Gastrocnemius medialis (tissue), 4 donors: ENCODE data around the gene ETFB. TPM values are rescaled to one million over a fixed set of nuclear protein-coding genes. Genes with fewer than 3 reads are reported as not detected.

Experiments used
- ATAC-seq, 2 donors: fragments of 150-250 bp; one replicate each; pipeline ENCODE4 v1.9.1; 2016
- DNase-seq, 2 donors: peaks; one replicate each; pipeline ENCODE4 v3.0.0-alpha.2; 2019
- H3K27ac ChIP-seq, 4 donors: fragments of 200-600 bp; sonication (generic); 1 replicate in 1 of 4; 2 replicates in 3 of 4; pipeline ENCODE4 v1.5.1; 2016 to 2018; ENCODE audit warnings: mild to moderate bottlenecking in 2 of 4, moderate library complexity in 1 of 4
- H3K27me3 ChIP-seq, 3 donors: fragments of 200-600 bp; sonication (generic) in 2 of 3; 1 replicate in 1 of 3; 2 replicates in 2 of 3; pipeline versions ENCODE4 v1.5.1 to v1.6.0; 2016 to 2019; ENCODE audit warnings: mild to moderate bottlenecking in 1 of 3, moderate library complexity in 1 of 3
- H3K36me3 ChIP-seq, 2 donors: fragments of 200-600 bp; sonication (generic) in 1 of 2; one replicate each; pipeline ENCODE4 v1.5.1; 2017 to 2018
- H3K4me1 ChIP-seq, 2 donors: fragments of 200-600 bp; sonication (generic) in 1 of 2; one replicate each; pipeline ENCODE4 v1.5.1; 2016 to 2017; ENCODE audit warnings: mild to moderate bottlenecking in 2 of 2
- H3K4me3 ChIP-seq, 4 donors: fragments of 200-600 bp; sonication (generic) in 3 of 4; 1 replicate in 1 of 4; 2 replicates in 3 of 4; pipeline ENCODE4 v1.5.1; 2016 to 2019; ENCODE audit warnings: mild to moderate bottlenecking in 2 of 4
- H3K9me3 ChIP-seq, 3 donors: fragments of 200-600 bp; sonication (generic) in 2 of 3; 1 replicate in 1 of 3; 2 replicates in 2 of 3; pipeline ENCODE4 v1.5.1; 2016 to 2019
- CTCF ChIP-seq, 5 experiments: fragments of 450-650 bp in 3 of 5; fragments of 200-600 bp in 2 of 5; sonication (generic) in 2 of 5; IDR thresholded peaks in 4 of 5; conservative IDR thresholded peaks in 1 of 5; 1 replicate in 4 of 5; 2 replicates in 1 of 5; pipeline ENCODE4 v1.5.1; 2016 to 2019; ENCODE audit warnings: antibody characterized with exemption in 5 of 5, mild to moderate bottlenecking in 3 of 5, moderate library complexity in 3 of 5
- POLR2A ChIP-seq, 2 donors: fragments of 450-650 bp; IDR thresholded peaks; one replicate each; pipeline ENCODE4 v1.6.1; 2017; ENCODE audit warnings: antibody characterized with exemption in 2 of 2, mild to moderate bottlenecking in 2 of 2, moderate library complexity in 2 of 2
- in situ Hi-C, 4 donors: fragments of 200-750 bp; cut with MboI; loops; one replicate each; pipeline versions ENCODE4 v1.15.0 to v1.8.0; 2017; ENCODE audit warnings: low sequenced_read_pairs in 4 of 4
- intact Hi-C: fragments of 100-400 bp; cut with DNase I; formaldehyde crosslinking; loops from one replicate; pipeline ENCODE4 v1.15.1; 2023; ENCODE audit warnings: low total_unique reads
- total RNA-seq, 4 donors: library from RNA; depleted of rRNA; stranded (reverse); fragments of >200 nt; gene quantifications; one replicate each; pipeline versions ENCODE4 v1.1.0 to v1.2.3, GENCODE V29; 2016

The ETFB gene
- total RNA-seq, 4 donors from 2014 or later, result 118 to 164 (median 141) TPM

- in situ Hi-C loops (no loop called here), intact Hi-C loops (no loop called here)
- H3K9me3 ChIP-seq, result no peaks in the 10 kb centered on the region
- TF ChIP-seq POLR2A (IDR thresholded peaks at IDR 0.05) (no peak), CTCF (IDR thresholded peaks at IDR 0.05 in 4 of 5, conservative IDR thresholded peaks at IDR 0.05 in 1 of 5) (no peak)
- no peaks in the 10 kb centered on the region for H3K36me3 ChIP-seq
- no peak overlapping the region for H3K27ac ChIP-seq
- no peak overlapping the region for H3K4me3 ChIP-seq
- no peaks in the 10 kb centered on the region for H3K4me1 ChIP-seq
- no peak for ATAC-seq
- H3K27me3 ChIP-seq, result peaks cover under 1 to 6% (median 2%) of the 10 kb centered on the region in 3 donors
- DNase-seq, result no peak
Measured at GRCh38 chr19:51317376-51317775, 48.8 kb downstream of the ETFB start.

GRCh38 chr19:51316688-51317087 is 49.5 kb downstream of the ETFB start:
- Histone ChIP-seq H3K4me3 (no peak overlapping the region), H3K4me1 (no peaks in the 10 kb centered on the region), H3K9me3 (no peaks in the 10 kb centered on the region), H3K27ac (no peak overlapping the region), H3K36me3 (no peaks in the 10 kb centered on the region), H3K27me3 (peaks cover 6 to 12% (median 9%) of the 10 kb centered on the region in 3 donors)
- intact Hi-C loops (no loop called here), in situ Hi-C loops (no loop called here)
- TF ChIP-seq CTCF (IDR thresholded peaks at IDR 0.05 in 4 of 5, conservative IDR thresholded peaks at IDR 0.05 in 1 of 5), result no peak
- TF ChIP-seq POLR2A (IDR thresholded peaks at IDR 0.05), result no peak
- no peak for DNase-seq
- ATAC-seq, result no peak

GRCh38 chr19:51311351-51312257 is 54.6 kb downstream of the ETFB start, which contains the start of gene IGLON5:
Gene IGLON5 (plus strand): TSS chr19:51311644. CDS start chr19:51311848, 204 bp downstream.
- in situ Hi-C loops, result no loop called here
- H3K4me3 ChIP-seq, result no peak within 1 kb of the TSS
- ATAC-seq (no peak), DNase-seq (no peak)
- no peaks in the 10 kb centered on the region for H3K9me3 ChIP-seq
- H3K4me1 ChIP-seq, result no peaks in the 10 kb centered on the region
- intact Hi-C loops, result no loop called here
- H3K27ac ChIP-seq, result no peak within 1 kb of the TSS
- H3K27me3 ChIP-seq, result peaks cover 9 to 23% (median 15%) of the 10 kb centered on the region in 3 donors
- no peaks in the 10 kb centered on the region for H3K36me3 ChIP-seq
- TF ChIP-seq POLR2A (IDR thresholded peaks at IDR 0.05) (no peak), CTCF (IDR thresholded peaks at IDR 0.05 in 4 of 5, conservative IDR thresholded peaks at IDR 0.05 in 1 of 5) (no peak)

- intact Hi-C loops (no loop called here), in situ Hi-C loops (no loop called here)
- DNase-seq, result no peak
- H3K27ac ChIP-seq, result no peak overlapping the region
- no peak overlapping the region for H3K4me3 ChIP-seq
- ATAC-seq, result no peak
- no peak for TF ChIP-seq POLR2A (IDR thresholded peaks at IDR 0.05)
- TF ChIP-seq CTCF (IDR thresholded peaks at IDR 0.05 in 4 of 5, conservative IDR thresholded peaks at IDR 0.05 in 1 of 5), result no peak
- no peaks in the 10 kb centered on the region for H3K4me1 ChIP-seq
- no peaks in the 10 kb centered on the region for H3K9me3 ChIP-seq
- peaks cover 0 to 17% (median 8%) of the 10 kb centered on the region in 3 donors for H3K27me3 ChIP-seq
- H3K36me3 ChIP-seq, result no peaks in the 10 kb centered on the region
Measured at GRCh38 chr19:51305479-51305878, 60.7 kb downstream of the ETFB start.
